Progenitor cell of endocrine pancreas (in vitro differentiated cells): Measurements from ENCODE around the gene SZT2. TPM values are rescaled to one million over a fixed set of nuclear protein-coding genes. Genes with fewer than 3 reads are reported as not detected.
A peak's percentile ranks its signal among the peaks of the same experiment; 100 is the strongest.

Experiments used
- DNase-seq: peaks from one replicate; pipeline ENCODE4 v3.0.0; 2021; ENCODE audit warnings: low spot score; ENCODE audit not compliant: unreplicated experiment
- H3K27ac Mint-ChIP-seq: 2 replicates; pipeline ENCODE4 v1.8.0; 2021; ENCODE audit warnings: mild to moderate bottlenecking, moderate library complexity, mixed read lengths
- H3K27me3 Mint-ChIP-seq: 2 replicates; pipeline ENCODE4 v1.8.0; 2021; ENCODE audit warnings: mixed read lengths
- H3K36me3 Mint-ChIP-seq: 2 replicates; pipeline ENCODE4 v1.8.0; 2022; ENCODE audit warnings: mixed read lengths; ENCODE audit not compliant: insufficient read depth
- H3K4me1 Mint-ChIP-seq: 2 replicates; pipeline ENCODE4 v1.8.0; 2021; ENCODE audit warnings: low read depth, mixed read lengths
- H3K4me3 Mint-ChIP-seq: 2 replicates; pipeline ENCODE4 v1.8.0; 2021; ENCODE audit warnings: low read depth, mild to moderate bottlenecking, moderate library complexity, mixed read lengths
- H3K9me3 Mint-ChIP-seq: 2 replicates; pipeline ENCODE4 v1.8.0; 2021; ENCODE audit warnings: low read depth, mixed read lengths
- CTCF ChIP-seq: fragments of 200-600 bp; sonication (generic); IDR thresholded peaks from one replicate; pipeline ENCODE4 v1.5.0; 2021; ENCODE audit warnings: antibody characterized with exemption, mild to moderate bottlenecking; ENCODE audit not compliant: unreplicated experiment
- total RNA-seq: library from RNA; stranded (reverse); gene quantifications from 2 replicates; pipeline ENCODE4 v1.2.1, GENCODE V29; 2021

The SZT2 gene
- total RNA-seq, 1 donor from 2014 or later: 75.4 TPM

GRCh38 chr1:43348343-43348808 lies 41.3 kb upstream of the SZT2 start:
- peaks cover 6% of the 10 kb centered on the region for H3K27me3 Mint-ChIP-seq
- H3K36me3 Mint-ChIP-seq: no peaks in the 10 kb centered on the region
- DNase-seq: no peak
- peak overlapping the region; percentile 67 for H3K4me3 Mint-ChIP-seq
- H3K4me1 Mint-ChIP-seq: peaks cover 40% of the 10 kb centered on the region
- H3K27ac Mint-ChIP-seq: peak overlapping the region; percentile 94
- TF ChIP-seq CTCF: no peak
- no peaks in the 10 kb centered on the region for H3K9me3 Mint-ChIP-seq

GRCh38 chr1:43348809-43349593 lies 40.7 kb upstream of the SZT2 start:
- H3K27ac Mint-ChIP-seq: peak overlapping the region; percentile 100
- no peaks in the 10 kb centered on the region for H3K9me3 Mint-ChIP-seq
- peak overlapping the region; percentile 86 for H3K4me3 Mint-ChIP-seq
- TF ChIP-seq CTCF: no peak
- peaks cover 6% of the 10 kb centered on the region for H3K27me3 Mint-ChIP-seq
- no peaks in the 10 kb centered on the region for H3K36me3 Mint-ChIP-seq
- DNase-seq: peak; percentile 95
- peaks cover 40% of the 10 kb centered on the region for H3K4me1 Mint-ChIP-seq

GRCh38 chr1:43349594-43350306 lies 39.9 kb upstream of the SZT2 start:
- no peak for TF ChIP-seq CTCF
- no peak for DNase-seq
- Mint-ChIP-seq H3K4me3 (peak overlapping the region; percentile 86), H3K36me3 (no peaks in the 10 kb centered on the region), H3K9me3 (no peaks in the 10 kb centered on the region), H3K4me1 (peaks cover 40% of the 10 kb centered on the region), H3K27me3 (peaks cover 6% of the 10 kb centered on the region), H3K27ac (peak overlapping the region; percentile 100)

GRCh38 chr1:43350976-43351375 lies 38.7 kb upstream of the SZT2 start:
- Mint-ChIP-seq H3K4me1 (peaks cover 38% of the 10 kb centered on the region), H3K27ac (peak overlapping the region; percentile 15), H3K4me3 (no peak overlapping the region), H3K36me3 (no peaks in the 10 kb centered on the region), H3K27me3 (peaks cover 5% of the 10 kb centered on the region), H3K9me3 (no peaks in the 10 kb centered on the region)
- no peak for TF ChIP-seq CTCF
- no peak for DNase-seq
